ENCODE results near the gene SEMA4D. TPM values are rescaled to one million over a fixed set of nuclear protein-coding genes. Genes with fewer than 3 reads are reported as not detected.

The SEMA4D gene
- total RNA-seq, 4 donors from 2014 or later: 37.3 to 50.1 (median 42.6) TPM

DNA sequence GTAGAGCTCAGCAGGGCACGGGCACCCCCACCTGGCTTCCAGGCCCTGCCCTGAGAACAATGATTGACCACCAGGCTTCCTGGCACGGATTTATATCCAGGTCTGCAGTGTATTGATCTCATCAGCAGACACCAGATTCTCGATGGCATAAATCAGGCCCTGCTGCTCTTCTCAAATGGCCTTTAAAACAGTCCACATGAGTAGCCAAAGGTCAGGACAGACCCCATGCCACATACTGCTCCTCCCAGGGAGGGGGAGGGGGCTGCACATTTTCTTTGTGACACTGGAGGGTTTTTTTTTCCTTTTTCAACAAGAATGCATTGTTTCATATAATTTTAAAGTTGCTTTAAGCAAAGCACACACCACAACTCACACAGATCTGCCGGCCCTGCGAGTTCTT lies 85.4 kb downstream of the SEMA4D start:
- H3K27ac ChIP-seq: no peak overlapping the region
- no peak for DNase-seq (ENCODE audit: low spot score in 2 of 2)
- WGBS: 82% methylated on average over 5 of the region's 5 CpGs
- TF ChIP-seq, protein P1, sequence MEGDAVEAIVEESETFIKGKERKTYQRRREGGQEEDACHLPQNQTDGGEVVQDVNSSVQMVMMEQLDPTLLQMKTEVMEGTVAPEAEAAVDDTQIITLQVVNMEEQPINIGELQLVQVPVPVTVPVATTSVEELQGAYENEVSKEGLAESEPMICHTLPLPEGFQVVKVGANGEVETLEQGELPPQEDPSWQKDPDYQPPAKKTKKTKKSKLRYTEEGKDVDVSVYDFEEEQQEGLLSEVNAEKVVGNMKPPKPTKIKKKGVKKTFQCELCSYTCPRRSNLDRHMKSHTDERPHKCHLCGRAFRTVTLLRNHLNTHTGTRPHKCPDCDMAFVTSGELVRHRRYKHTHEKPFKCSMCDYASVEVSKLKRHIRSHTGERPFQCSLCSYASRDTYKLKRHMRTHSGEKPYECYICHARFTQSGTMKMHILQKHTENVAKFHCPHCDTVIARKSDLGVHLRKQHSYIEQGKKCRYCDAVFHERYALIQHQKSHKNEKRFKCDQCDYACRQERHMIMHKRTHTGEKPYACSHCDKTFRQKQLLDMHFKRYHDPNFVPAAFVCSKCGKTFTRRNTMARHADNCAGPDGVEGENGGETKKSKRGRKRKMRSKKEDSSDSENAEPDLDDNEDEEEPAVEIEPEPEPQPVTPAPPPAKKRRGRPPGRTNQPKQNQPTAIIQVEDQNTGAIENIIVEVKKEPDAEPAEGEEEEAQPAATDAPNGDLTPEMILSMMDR (IDR thresholded peaks at IDR 0.05): no peak
- no peak for TF ChIP-seq POLR2A (IDR thresholded peaks at IDR 0.05)
- TF ChIP-seq EP300 (IDR thresholded peaks at IDR 0.05): no peak
- no peak for TF ChIP-seq POLR2AphosphoS5 (IDR thresholded peaks at IDR 0.05)
- no peaks in the 10 kb centered on the region for H3K9me3 ChIP-seq
- no peak overlapping the region for H3K4me3 ChIP-seq
- no peaks in the 10 kb centered on the region for H3K27me3 ChIP-seq
- H3K4me1 ChIP-seq: no peaks in the 10 kb centered on the region
- H3K36me3 ChIP-seq: no peaks in the 10 kb centered on the region

DNA sequence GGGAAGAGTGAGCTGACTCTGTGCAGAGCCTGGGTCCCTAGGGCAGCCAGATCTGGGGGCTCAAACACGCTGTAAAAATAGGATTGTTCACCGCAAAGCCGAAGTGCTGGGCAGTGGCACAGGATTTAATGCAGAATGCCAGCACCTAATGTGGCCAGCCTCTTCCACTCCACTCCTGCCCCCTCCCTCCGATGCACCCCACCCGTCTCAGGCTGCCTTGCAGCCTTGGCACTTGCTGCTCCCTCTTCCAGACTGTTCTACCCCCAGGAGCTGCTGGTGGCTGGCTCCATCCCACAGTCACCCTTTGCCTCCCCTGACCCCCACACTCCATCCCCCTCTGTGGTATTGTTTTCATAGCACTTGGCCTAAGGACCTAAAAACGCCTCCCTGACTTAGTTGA lies 86.2 kb downstream of the SEMA4D start:
- Histone ChIP-seq H3K27ac (no peak overlapping the region), H3K4me3 (no peak overlapping the region), H3K9me3 (no peaks in the 10 kb centered on the region), H3K36me3 (no peaks in the 10 kb centered on the region), H3K27me3 (no peaks in the 10 kb centered on the region), H3K4me1 (no peaks in the 10 kb centered on the region)
- TF ChIP-seq, protein P1 (IDR thresholded peaks at IDR 0.05): no peak
- TF ChIP-seq EP300 (IDR thresholded peaks at IDR 0.05) (no peak), POLR2AphosphoS5 (IDR thresholded peaks at IDR 0.05) (no peak), POLR2A (IDR thresholded peaks at IDR 0.05) (no peak)
- WGBS: 95% methylated on average over 6 of the region's 6 CpGs
- DNase-seq (ENCODE audit: low spot score in 2 of 2): no peak

DNA sequence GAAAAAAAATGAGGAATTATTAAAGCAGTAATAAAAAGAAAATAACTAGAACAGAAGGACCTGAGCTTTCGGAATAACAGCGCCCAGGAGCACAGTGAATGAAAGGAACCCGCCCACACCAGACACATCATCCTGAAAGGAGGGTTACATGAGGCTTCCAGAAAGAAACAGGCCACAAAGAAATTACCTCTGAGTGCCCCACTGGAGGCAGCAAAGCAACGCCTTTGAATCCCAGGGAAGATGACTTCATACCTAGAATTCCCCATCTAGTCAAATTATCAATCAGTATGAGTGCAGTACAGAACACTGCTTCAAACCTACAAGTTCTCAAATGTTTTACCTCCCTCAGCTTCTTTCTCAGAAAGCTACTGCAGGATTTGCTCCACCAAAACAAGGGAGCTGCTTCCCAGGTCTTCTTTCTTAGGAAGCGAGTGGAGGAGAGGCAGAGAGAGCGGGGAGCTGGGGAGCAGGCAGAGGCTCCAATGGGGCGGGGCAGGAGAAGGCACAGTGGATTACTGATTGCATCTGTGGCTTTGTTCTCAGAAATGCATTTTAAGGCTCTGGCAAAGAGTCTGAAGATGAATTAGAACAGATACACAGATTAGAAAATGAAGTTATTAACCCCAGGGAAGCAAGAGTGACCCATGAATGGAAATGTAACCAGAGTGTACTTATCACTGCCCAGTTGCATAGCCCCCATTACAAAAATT lies 87.1 kb downstream of the SEMA4D start:
- DNase-seq (ENCODE audit: low spot score in 2 of 2): no peak
- Histone ChIP-seq H3K4me3 (no peak overlapping the region), H3K36me3 (no peaks in the 10 kb centered on the region), H3K27ac (no peak overlapping the region), H3K9me3 (no peaks in the 10 kb centered on the region), H3K4me1 (no peaks in the 10 kb centered on the region), H3K27me3 (no peaks in the 10 kb centered on the region)
- WGBS: 85% methylated on average over 7 of the region's 7 CpGs
- no peak for TF ChIP-seq POLR2A (IDR thresholded peaks at IDR 0.05)
- TF ChIP-seq, protein P1 (IDR thresholded peaks at IDR 0.05): no peak
- no peak for TF ChIP-seq EP300 (IDR thresholded peaks at IDR 0.05)

DNA sequence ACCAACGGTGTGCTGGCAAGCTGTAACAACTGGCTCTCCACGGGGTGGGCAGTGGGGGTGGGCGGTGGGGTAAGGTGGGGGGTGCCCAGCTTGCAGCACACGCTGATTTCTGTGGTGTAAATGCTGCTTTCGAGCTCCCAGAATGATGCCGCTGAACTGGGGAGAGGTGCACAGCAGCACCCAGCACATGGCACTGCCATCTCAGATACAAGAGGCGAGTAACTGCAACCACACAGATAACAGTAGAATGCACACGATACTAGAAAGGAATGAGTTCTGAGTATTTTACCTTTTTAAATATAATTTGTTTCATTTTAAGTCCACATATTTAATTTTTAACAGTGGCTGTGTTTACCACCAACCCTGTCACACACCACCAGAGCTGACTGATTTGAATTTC lies 87.9 kb downstream of the SEMA4D start:
- no peaks in the 10 kb centered on the region for H3K9me3 ChIP-seq
- H3K4me1 ChIP-seq: no peaks in the 10 kb centered on the region
- H3K27ac ChIP-seq: no peak overlapping the region
- TF ChIP-seq POLR2A (IDR thresholded peaks at IDR 0.05) (no peak), POLR2AphosphoS5 (IDR thresholded peaks at IDR 0.05) (no peak), EP300 (IDR thresholded peaks at IDR 0.05) (no peak)
- TF ChIP-seq, protein P1 (IDR thresholded peaks at IDR 0.05): no peak
- WGBS: 83% methylated on average over 8 of the region's 8 CpGs
- no peaks in the 10 kb centered on the region for H3K27me3 ChIP-seq
- no peak for DNase-seq (ENCODE audit: low spot score in 2 of 2)
- H3K36me3 ChIP-seq: no peaks in the 10 kb centered on the region
- no peak overlapping the region for H3K4me3 ChIP-seq

DNA sequence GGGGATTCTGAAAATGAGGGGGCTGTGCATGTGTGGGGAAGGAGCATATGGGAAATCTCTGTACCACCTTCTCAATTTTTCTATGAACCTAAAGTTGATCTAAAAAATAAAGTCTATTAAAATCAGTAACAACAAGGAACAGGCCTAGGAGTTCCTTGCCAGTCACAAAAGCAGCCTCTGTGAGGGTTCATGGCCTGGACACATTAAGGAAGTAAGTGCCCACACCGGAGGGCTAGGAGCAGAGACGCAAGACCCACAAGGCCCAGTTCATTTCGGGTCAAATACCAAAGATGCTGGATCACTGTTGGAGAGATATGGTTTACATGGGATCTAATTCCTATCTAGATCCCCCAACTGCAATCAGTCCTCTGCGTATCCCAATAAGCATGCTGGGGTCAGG lies 88.4 kb downstream of the SEMA4D start:
- 92% methylated on average over 4 of the region's 4 CpGs for WGBS
- no peaks in the 10 kb centered on the region for H3K9me3 ChIP-seq
- H3K27me3 ChIP-seq: no peaks in the 10 kb centered on the region
- no peak overlapping the region for H3K27ac ChIP-seq
- no peak overlapping the region for H3K4me3 ChIP-seq
- no peaks in the 10 kb centered on the region for H3K36me3 ChIP-seq
- TF ChIP-seq, protein P1 (IDR thresholded peaks at IDR 0.05): no peak
- TF ChIP-seq POLR2A (IDR thresholded peaks at IDR 0.05) (no peak), EP300 (IDR thresholded peaks at IDR 0.05) (no peak), POLR2AphosphoS5 (IDR thresholded peaks at IDR 0.05) (no peak)
- H3K4me1 ChIP-seq: no peaks in the 10 kb centered on the region
- no peak for DNase-seq (ENCODE audit: low spot score in 2 of 2)
